GM19023 (cell line): ENCODE data around the gene KDM4F.

Experiments used
- ATAC-seq: cut with Tn5 transposase; IDR thresholded peaks from one replicate; pipeline ENCODE4 v1.9.1; 2021; ENCODE audit warnings: mild to moderate bottlenecking, moderate library complexity; ENCODE audit not compliant: unreplicated experiment

KDM4F gene

DNA sequence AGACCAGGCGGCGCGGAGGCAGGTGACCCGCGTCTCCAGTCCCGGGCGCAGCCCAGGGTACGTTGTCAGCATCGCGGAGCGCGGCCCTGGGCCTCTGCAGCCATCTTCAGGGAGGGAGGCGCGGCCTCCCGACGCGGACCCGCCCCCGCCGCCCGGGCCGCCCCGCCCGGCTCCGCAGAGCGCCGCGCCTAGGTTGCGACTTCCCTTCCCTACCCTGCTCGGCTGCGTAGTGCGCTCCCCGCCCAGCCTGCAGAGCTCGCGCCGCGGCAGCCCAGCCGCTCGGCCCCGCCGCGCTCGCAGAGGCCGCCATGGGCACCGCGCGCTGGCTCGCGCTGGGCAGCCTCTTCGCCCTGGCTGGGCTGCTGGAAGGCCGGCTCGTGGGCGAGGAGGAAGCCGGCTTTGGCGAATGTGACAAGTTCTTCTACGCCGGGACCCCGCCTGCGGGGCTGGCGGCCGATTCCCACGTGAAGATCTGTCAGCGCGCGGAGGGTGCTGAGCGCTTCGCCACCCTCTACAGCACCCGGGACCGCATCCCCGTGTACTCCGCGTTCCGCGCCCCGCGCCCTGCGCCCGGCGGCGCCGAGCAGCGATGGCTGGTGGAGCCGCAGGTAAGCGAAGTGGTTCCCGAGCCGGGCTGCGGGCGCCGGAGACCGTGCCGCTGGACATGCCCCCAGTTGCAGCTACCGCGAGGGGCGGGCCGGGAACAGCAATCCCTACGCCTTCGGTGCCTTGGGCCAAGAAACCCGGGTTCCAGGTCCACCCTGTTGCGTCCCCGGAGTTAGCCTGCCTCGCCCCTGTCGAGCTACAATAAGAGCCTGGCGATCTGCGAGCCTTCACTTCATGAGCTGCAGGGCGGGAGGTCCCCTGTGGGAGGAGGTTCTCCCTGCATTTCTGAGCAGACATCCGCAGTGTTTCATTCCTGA lies 40.7 kb downstream of the KDM4F start, which contains the start of gene ENDOD1:
Gene ENDOD1, plus strand, starts transcription at position 227 of the 923 bp plus-strand sequence. Its CDS starts 82 bp downstream, at position 309.
- ATAC-seq = peak; percentile 91

DNA sequence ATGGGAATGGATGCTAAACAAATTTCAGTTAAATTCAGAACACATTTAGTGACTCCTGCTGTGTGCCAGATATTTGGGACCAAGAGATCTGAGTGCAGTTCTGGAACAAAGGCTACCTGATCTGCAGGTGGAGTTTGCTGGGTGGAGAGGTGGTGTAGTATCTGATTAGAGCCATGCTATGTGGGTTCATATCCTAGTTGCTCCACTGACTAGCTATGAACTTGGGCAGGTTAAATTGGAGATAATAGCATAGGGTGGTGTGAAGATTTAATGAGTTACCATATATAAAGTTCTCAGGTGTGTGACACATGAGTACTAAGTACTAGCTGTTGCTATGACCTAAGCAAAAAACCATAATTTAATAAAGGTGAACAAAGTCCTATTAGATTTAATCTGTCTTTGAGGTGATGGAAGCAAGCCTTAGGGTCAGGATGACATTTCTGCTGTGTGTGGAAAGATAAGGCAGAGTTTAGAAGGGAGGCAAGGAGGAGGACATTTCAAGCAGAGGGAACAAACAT lies 42.5 kb downstream of the KDM4F start:
- ATAC-seq = no peak

DNA sequence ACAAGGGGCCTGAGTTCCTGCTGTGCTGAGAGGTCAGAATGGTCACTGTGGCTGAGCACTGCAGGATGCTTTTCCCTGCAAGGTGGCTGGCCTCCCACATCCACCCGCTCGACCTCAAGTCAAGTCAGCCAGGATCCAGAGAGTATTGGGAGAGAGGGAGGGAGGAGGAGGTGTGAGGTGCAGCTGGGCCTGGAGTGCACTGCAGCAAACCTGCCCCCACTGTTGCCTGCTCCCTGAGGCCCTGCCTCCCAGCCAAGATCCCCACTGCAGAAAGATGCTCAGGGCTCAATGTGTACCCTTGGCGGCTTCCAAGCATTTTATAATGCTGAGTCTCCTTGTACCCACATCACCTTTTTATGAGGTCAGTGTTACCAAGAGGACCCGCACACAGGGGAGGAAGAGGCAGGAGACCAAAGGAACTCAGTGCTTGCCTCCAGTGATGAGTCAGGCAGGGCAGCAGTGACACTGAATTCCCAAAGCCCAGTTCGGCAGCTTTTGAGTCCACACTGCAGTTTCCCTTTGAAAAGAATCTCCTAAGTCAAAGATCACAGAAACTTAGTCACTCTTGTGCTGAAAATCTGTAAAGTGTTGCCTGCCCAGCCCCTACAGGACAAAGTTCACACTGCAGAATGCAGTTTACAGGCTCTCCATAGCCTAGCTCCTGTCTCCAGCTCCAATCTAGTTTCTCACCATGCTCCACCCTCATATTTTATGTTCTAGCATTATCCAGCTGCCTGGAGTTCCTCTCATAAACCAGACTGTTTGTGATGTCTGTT lies 43.5 kb downstream of the KDM4F start:
- ATAC-seq = no peak

DNA sequence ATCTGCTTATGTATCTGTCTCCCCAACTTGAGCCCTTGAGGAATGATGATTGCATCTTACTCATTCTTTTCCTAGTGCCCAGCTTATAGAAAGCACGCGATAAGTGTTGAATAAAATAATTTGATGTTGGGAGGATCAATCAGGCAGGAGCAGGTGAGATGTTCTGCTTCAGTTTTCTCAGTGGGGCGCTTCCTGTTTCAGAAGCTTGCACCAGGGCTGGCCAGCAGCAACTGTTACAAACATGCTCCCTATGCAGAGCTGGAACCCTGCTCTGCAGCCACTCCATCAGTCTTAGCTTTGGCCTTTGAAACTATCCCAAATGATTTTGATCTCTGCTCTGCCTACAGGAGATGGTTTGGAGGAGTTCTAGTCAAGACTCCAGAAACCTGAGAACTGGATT lies 44.3 kb downstream of the KDM4F start:
- ATAC-seq = no peak

DNA sequence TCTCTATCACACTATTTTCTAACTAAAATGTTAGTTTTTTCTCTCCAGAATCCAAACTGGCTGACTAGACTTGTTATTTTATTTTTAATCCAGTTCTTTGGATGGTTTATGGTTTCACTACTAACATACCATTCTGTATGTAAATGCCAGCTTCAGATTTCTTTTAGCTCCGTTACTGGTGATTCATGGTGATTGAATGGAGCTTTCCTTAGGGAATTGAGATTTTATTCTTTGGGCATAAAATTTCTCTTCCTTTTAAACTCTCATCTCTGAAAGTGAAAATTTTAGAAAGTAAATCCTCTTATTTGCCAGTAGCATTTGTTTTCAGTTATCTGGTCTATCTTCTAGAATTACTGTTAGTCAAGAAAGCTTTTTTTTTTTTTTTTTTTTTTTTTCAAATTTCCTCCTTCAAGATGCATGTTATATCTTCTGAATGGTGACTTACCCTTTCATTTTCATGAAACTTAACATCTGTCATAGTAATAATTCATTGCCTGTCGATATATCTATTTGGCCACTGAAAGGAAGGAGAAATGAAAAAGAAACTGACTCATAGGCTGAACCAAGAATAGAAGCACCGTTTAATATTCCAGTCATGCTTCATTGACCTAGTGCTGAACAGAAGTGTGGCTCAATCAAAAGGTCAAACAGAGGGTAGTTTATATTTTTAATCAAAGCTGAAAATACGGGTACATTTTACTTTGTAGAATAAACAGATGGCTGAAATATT lies 46.8 kb downstream of the KDM4F start:
- peak; percentile 72 for ATAC-seq

DNA sequence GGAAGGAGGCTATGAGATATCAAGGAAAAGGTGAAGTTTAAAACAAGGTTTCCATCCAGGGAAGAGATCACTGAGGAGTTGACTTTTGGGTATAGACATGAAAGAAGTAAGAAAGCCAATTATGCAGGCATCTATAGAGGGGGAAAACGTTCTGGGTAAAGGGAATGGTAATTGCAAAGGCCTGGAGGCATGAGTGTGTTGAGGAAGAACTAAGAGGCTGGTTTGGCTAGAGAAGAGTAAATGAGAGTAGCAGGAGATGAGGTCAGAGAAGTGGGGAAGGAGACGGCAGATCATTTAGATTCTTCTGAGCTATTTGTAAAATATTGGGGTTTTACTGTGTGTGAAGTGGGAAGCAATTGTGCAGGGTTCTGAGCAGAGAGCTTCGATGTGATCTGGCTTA lies 48.0 kb downstream of the KDM4F start:
- no peak for ATAC-seq

DNA sequence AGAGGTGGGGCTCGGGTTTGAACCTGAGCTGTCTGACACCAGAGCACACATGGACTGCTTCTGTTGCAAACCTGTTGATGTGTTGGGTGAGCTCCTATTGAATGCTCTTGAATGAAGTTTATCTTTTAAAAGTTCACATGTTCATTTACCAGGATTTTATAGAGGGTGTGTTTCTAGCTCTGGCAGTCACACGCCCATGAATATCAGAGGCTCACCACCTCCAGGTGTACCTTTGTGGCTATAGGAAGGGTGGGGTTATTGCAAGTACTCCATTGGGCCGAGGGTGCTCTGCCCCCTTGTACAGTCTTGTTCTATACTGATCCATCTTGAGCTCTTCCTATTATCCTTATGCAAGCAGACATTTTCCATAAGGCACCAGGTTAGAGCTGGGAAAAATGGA lies 49.6 kb downstream of the KDM4F start:
- no peak for ATAC-seq

DNA sequence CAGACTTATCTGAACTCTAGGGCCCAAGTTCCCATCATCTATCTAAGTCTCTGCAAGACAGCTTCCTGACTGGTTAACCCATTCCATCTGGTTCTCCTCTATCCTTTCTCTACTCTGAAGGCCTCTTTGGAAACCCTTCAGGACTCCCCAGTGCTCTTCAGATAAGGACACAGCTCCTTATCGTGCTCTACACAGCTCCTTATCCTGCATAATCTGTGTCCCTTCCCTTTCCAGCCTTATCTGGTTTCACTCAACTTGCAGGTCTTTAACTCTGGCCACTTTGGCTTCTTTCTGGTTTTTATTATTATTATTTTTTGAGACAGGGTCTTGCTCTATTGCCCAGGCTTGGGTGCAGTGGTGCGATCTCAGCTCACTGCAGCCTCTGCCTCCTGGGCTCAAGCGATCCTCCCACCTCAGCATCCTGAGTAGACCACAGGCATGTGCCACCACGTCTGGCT lies 51.0 kb downstream of the KDM4F start:
- no peak for ATAC-seq
